Measurements from ENCODE around the gene CALHM6.

Gene CALHM6

GRCh38 chr6:116512734-116513133, 51.6 kb downstream of the CALHM6 start:
- no peak overlapping the region for H3K23ac ChIP-seq (ENCODE audit: low read length in 2 of 2)
- H3K4me2 ChIP-seq (ENCODE audit: low read length, poor library complexity, severe bottlenecking): peak overlapping the region; percentile 44
- peaks cover 12% of the 10 kb centered on the region for H3K79me1 ChIP-seq (replicated peaks; ENCODE audit: low read length, poor library complexity, severe bottlenecking)
- peak overlapping the region in 1 of 2 experiments; percentile 79 for H3K4me3 ChIP-seq (ENCODE audit: insufficient read depth in 1 of 2, low read depth in 1 of 2, low read length in 2 of 2)
- no peak overlapping the region for H3K18ac ChIP-seq (ENCODE audit: low read depth in 1 of 2, low read length in 2 of 2)
- peaks cover 5 to 9% of the 10 kb centered on the region in 2 experiments for H3K36me3 ChIP-seq (ENCODE audit: control insufficient read depth in 1 of 2, insufficient read depth in 2 of 2, low read depth in 1 of 2, low read length in 2 of 2)
- H2BK120ac ChIP-seq (ENCODE audit: low read depth, low read length): no peak overlapping the region
- no peak overlapping the region for H2AFZ ChIP-seq (ENCODE audit: low read depth, low read length)
- DNase-seq: no peak
- no peaks in the 10 kb centered on the region for H3K27me3 ChIP-seq (ENCODE audit: control insufficient read depth in 1 of 2, insufficient read depth in 1 of 2, low read length in 2 of 2)
- no peaks in the 10 kb centered on the region for H3K9me3 ChIP-seq (ENCODE audit: control insufficient read depth, low read length)
- peak overlapping the region; percentile 92 for H3K9ac ChIP-seq (ENCODE audit: low read length)
- no peak overlapping the region for H4K91ac ChIP-seq (ENCODE audit: low read length)
- H2BK15ac ChIP-seq (ENCODE audit: low read depth, poor library complexity, severe bottlenecking): no peak overlapping the region
- H2BK12ac ChIP-seq (ENCODE audit: low read length in 2 of 2): no peak overlapping the region
- H3K4ac ChIP-seq (ENCODE audit: low read depth in 1 of 2, low read length in 2 of 2): no peak overlapping the region
- H2BK5ac ChIP-seq (ENCODE audit: low read depth, low read length, poor library complexity, severe bottlenecking): no peak overlapping the region
- no peak overlapping the region for H3K27ac ChIP-seq (ENCODE audit: low read length, poor library complexity, severe bottlenecking)
- H3K4me1 ChIP-seq (ENCODE audit: control insufficient read depth, insufficient read depth, low read depth, low read length): peaks cover 2% of the 10 kb centered on the region
- no peak overlapping the region for H3K14ac ChIP-seq (ENCODE audit: low read length in 2 of 2)
- H2AK5ac ChIP-seq (ENCODE audit: low read length, severe bottlenecking): no peak overlapping the region
- no peak overlapping the region for H4K8ac ChIP-seq (ENCODE audit: low read length)
